NCI-H774 (cell line): ENCODE results near the gene SSPN.

Experiments used
- DNase-seq: peaks from one replicate; lab custom pipeline; 2025; lab: John Stamatoyannopoulos, UW

The SSPN gene

GRCh38 chr12:26187014-26187798 lies 8.2 kb upstream of the SSPN start:
- DNase-seq, result no peak

GRCh38 chr12:26188127-26188526 lies 7.2 kb upstream of the SSPN start:
- DNase-seq, result no peak

DNA sequence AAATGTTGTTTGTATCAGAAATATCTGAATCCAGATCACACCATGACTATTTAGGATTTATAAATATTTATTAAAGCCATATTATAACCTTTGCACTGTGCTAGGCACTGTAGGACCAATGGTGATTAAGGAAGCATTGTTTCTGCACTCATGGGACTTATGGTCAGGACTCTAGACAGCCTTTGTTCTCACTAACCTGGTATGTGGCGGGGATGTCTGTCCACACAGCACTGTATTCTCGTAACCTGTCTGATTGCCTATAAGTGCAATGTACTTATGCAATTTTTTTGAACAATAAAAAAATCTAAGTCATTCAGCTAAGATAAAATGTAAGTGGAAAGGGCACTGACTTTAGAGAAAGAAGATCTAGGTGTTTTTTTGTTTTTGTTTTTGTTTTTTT lies 6.7 kb upstream of the SSPN start:
- DNase-seq, result no peak

- no peak for DNase-seq
Observed at GRCh38 chr12:26192142-26192541, 3.2 kb upstream of the SSPN start.

- no peak for DNase-seq
Observed at GRCh38 chr12:26193539-26193938, 1.8 kb upstream of the SSPN start.

- peak; percentile 56 for DNase-seq
Observed at GRCh38 chr12:26195641-26196420, 458 bp downstream of the SSPN start.

DNA sequence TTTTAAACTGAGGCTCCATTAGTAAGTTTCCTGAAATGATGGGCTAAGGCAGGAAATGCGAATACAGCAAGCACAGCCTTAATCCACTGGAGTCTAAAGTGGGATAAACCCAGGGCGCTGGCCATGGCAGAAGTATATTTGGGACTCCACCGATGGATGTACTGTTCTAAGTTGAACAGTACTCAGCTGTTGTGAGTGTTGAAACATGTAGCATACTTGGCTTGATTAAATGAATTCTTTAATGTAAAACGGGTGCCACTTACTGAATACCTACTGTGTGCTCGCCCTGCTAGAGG lies 996 bp downstream of the SSPN start:
- DNase-seq, result no peak

GRCh38 chr12:26197832-26198231 lies 2.5 kb downstream of the SSPN start:
- DNase-seq, result no peak

GRCh38 chr12:26198742-26199141 lies 3.4 kb downstream of the SSPN start:
- DNase-seq, result no peak

DNA sequence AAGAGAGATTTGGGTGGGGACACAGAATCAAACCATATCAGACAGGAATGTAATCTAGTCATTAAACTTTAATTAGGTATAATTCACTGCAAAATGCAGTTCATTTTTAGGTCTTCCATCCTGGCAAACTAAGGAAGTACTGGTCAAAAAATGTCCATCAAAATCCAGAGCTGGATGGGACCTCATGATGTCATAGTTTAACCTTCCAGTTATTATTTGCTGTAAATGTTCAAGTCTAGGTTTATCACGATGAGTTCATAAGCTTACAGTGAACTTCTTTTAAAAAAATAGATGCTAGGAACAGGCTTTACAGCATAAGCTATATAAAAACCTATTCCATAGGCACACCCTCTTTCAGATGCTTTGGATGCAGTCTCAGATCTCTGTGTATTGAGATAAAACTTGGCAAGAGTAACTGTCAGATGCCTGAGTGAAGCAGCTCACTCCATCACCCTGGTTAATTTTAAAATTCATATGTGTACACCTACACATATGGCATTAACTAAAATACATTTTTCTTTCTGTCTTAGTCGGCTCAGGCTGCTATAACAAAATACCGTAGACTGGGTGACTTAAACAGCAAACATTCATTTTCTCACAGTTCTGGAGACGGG lies 7.9 kb downstream of the SSPN start:
- no peak for DNase-seq

DNA sequence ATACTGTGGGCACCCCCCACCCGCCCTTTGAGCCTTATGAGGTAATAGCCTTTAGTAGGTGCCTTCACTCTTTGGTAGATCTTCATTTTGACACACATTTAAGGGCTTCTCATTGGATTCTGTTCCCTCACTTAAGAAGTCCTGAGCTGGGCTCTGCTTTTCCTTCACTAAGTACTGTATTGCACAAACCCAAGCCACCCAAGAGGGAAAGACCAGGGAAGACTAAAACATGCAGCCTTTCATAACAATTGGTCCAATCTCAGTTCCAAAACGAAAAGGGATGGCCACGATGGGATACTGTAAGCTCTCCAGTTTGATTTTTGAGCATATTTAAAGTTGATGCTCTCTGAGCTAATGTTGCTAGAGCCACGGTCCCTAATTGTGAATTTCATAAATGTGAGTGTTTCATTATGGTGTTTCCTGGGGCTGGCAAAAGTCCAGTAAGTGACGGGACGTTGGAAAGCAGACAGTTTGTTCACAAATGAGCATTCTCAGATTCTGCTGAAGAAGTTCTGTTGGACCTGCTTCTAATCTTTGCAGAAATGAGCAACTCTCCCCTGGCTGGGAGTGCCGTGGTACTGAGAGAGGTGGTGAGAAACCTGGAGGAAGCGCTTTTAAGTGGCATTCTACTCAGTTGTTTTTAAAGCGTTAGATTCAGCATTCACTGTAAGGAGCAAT lies 9.4 kb downstream of the SSPN start:
- no peak for DNase-seq

DNA sequence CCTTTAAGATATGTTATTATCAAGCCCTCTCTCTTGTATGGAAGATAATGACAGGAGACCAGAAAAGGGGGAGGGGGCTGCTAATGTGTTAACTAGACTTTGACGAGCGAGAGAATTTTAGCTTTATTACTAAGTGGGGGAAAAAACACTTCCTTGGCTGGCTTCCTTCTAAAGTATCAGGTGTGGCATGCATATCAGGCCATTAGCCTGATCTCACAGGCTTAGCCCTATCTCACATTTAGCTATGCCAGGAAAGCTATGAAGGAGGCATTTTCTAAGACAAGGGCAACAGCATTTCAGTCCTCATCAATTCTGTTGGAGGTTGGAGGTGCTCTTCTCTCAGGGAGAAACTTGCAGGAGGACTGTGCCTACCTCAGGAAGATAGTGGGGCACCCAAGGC lies 9.9 kb downstream of the SSPN start:
- no peak for DNase-seq

DNA sequence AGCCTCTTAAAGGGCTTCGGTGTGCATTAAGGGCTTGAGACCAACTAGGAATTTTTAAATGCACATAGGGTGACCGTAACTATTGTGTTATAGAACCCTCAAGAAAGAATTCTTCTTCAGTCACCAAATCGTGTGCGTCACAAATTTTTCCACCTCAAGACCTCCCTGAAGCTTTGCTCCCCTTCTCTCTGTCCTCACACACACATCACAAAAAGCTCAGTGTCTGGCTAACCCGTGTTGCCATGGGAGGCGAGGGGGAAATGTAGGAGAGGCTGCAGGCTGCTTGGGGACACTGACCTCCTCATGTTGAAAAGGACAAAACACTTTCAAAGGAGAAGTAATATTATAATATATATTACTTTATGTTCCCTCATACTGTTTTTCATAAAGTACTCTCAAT lies 10.6 kb downstream of the SSPN start:
- DNase-seq, result no peak

GRCh38 chr12:26211331-26211730 lies 16.0 kb downstream of the SSPN start:
- DNase-seq, result no peak

DNA sequence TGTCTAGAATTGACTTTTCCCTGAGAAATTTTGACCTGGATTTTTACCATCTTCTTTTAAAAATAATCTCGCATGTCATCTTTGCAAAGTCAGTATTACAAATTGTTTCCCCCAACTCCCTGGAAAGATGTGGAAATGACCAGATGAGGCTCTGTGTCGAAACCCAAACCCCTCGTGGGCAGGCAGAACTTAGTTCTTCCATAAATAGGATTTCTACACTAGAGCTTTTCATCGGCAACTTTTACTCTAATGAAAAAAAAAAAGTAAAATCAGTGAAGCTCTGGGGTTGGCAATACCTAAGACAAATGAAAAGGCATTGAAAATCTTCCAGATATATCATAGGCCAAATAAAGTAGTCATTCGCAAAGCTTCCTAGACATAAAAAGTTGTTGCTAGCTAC lies 17.0 kb downstream of the SSPN start:
- no peak for DNase-seq

DNA sequence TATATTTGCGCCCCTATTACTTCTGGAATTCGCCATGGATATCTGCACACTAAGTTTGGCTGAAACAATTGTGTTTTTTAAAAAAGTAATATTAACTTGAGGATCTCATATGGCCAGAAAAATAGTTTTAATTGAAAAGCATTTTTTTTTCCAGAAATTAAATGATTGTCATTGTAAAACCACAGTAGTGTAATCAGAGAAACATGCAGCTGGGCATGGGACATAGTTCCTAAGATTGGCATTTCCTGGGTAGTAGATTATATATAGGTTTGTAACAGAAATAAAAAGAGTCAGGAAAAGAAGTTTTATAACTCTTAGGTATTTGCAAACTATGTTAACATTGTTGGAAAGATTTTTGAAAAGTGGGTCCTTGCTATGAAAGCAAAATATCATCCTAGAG lies 17.6 kb downstream of the SSPN start:
- no peak for DNase-seq

- DNase-seq, result no peak
Observed at GRCh38 chr12:26214121-26214520, 18.7 kb downstream of the SSPN start.

- DNase-seq, result no peak
Observed at GRCh38 chr12:26219736-26220135, 24.4 kb downstream of the SSPN start.

- DNase-seq, result no peak
Observed at GRCh38 chr12:26224657-26225056, 29.3 kb downstream of the SSPN start.

DNA sequence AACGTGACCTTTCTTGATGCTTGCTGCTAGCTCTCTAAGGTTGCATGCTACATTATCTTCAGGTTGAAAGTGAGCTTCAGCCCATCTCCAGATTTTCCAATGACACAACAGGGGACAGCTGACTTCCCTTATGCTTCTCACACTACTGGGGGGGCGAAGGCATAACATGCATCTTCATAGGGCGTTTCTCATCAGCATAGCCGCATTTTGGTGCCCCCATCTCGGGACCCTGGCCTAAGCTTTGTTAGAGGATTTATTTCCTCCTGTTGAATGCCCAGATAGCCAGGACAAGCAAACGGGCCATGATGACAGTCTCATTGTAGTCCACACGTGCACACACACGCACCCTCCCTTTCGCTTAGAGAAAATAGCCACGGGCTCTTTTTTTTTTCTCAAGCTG lies 30.7 kb downstream of the SSPN start:
- DNase-seq, result no peak

- peak; percentile 61 for DNase-seq
Observed at GRCh38 chr12:26226629-26227360, 31.4 kb downstream of the SSPN start.

- DNase-seq, result no peak
Observed at GRCh38 chr12:26227361-26227745, 32.0 kb downstream of the SSPN start.
